ENCODE data around the gene ABCA5.

The ABCA5 gene

DNA sequence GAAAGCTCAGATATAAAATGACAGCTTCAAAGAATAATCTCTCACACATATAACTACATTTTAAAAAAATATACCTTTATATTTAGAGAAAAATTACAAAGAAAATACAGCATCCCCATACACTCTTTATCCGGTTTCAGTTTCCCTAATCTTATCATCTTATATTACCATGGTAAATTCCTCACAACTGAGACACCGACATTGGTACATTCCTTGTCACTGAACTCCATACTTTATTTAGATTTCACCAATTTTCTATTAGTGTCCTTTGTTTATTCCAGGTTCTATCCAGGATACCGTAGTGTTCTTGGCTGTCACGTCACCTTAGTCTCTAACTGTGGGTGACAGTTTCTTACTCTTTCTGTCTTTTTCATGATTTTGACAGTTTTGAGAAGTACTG lies 76.3 kb downstream of the ABCA5 start:
- TF ChIP-seq GATA3 (IDR thresholded peaks at IDR 0.05; ENCODE audit: low read depth, low read length) (no peak), GATA2 (IDR thresholded peaks at IDR 0.05; ENCODE audit: low read depth, low read length) (no peak)

DNA sequence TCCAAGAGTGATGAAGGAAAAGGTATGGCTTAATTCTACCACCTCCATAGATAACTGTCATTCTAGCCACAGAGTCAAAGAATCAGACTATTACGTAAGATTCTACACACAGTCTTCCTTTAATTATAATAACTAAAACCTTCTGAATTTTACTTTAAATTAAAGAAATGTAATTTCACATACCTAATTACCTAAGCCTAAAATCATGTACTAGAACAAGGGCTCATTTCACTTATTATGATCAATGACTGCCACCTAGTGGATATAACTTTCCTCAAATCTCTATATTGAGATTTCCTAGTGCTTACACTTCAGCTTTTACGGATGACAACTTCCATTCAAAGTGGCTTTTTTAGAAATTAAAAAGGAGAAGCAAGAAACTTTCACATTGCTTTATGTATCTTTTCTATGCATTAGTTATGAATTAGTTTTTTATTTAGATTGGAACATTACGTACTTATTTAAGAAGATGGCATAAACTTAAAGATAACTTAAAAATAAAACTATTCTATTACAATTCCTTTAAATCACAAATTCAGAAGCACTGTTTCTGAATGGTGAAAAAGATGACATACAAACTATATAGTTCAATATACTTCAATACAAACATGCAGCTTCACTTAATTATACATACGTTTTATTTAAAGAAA lies 80.1 kb downstream of the ABCA5 start:
- TF ChIP-seq GATA3 (IDR thresholded peaks at IDR 0.05; ENCODE audit: low read depth, low read length), result no peak
- TF ChIP-seq GATA2 (IDR thresholded peaks at IDR 0.05; ENCODE audit: low read depth, low read length), result no peak

GRCh38 chr17:69246202-69246601 lies 80.7 kb downstream of the ABCA5 start:
- no peak for TF ChIP-seq GATA2 (IDR thresholded peaks at IDR 0.05; ENCODE audit: low read depth, low read length)
- no peak for TF ChIP-seq GATA3 (IDR thresholded peaks at IDR 0.05; ENCODE audit: low read depth, low read length)

- TF ChIP-seq GATA3 (IDR thresholded peaks at IDR 0.05; ENCODE audit: low read depth, low read length), result no peak
- TF ChIP-seq GATA2 (IDR thresholded peaks at IDR 0.05; ENCODE audit: low read depth, low read length), result no peak
Observed at GRCh38 chr17:69245617-69246016, 81.3 kb downstream of the ABCA5 start.

- TF ChIP-seq GATA3 (IDR thresholded peaks at IDR 0.05; ENCODE audit: low read depth, low read length) (no peak), GATA2 (IDR thresholded peaks at IDR 0.05; ENCODE audit: low read depth, low read length) (no peak)
Observed at GRCh38 chr17:69239611-69240600, 87.0 kb downstream of the ABCA5 start.

DNA sequence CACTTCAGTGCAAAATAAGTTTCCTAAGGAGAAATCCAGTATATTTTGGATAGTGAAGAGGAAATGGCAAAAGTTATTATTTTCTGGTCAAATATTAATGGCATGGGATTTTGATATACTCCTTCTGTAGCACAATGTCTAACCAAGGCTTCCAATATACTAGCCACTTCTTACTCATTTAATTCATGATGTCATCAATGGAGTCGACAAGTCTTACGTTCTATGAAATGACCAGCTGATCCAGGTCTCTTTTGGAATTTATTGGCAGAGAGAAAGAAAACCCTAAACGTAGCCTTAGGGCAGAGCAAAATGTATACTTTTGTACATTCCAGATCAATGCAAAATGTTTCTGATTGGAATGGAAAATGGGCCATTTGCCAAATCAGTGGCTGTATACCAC lies 90.0 kb downstream of the ABCA5 start:
- no peak for TF ChIP-seq GATA3 (IDR thresholded peaks at IDR 0.05; ENCODE audit: low read depth, low read length)
- TF ChIP-seq GATA2 (IDR thresholded peaks at IDR 0.05; ENCODE audit: low read depth, low read length), result no peak

GRCh38 chr17:69236464-69236863 lies 90.5 kb downstream of the ABCA5 start:
- TF ChIP-seq GATA2 (IDR thresholded peaks at IDR 0.05; ENCODE audit: low read depth, low read length), result no peak
- TF ChIP-seq GATA3 (IDR thresholded peaks at IDR 0.05; ENCODE audit: low read depth, low read length), result no peak

- TF ChIP-seq GATA2 (IDR thresholded peaks at IDR 0.05; ENCODE audit: low read depth, low read length), result no peak
- no peak for TF ChIP-seq GATA3 (IDR thresholded peaks at IDR 0.05; ENCODE audit: low read depth, low read length)
Observed at GRCh38 chr17:69235338-69236058, 91.4 kb downstream of the ABCA5 start.

DNA sequence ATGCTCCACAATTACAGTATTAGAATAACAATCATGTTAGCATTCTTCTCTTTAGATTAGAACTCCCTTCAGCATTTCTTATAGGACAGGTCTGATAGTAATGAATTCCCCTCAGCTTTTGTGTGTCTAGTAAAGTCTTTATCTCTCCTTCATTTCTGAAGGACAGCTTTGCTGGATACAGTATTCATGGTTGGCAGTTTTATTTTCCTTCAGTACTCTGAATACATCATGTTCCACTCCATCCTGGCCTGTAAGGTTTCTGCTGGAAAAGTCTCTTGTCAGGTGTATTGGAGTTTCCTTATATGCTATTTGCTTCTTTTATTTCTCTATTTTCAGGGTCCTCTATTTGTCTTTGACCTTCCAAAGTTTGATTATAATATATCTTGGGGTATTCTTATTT lies 94.3 kb downstream of the ABCA5 start:
- TF ChIP-seq GATA3 (IDR thresholded peaks at IDR 0.05; ENCODE audit: low read depth, low read length) (no peak), GATA2 (IDR thresholded peaks at IDR 0.05; ENCODE audit: low read depth, low read length) (no peak)

- TF ChIP-seq GATA3 (IDR thresholded peaks at IDR 0.05; ENCODE audit: low read depth, low read length), result no peak
- TF ChIP-seq GATA2 (IDR thresholded peaks at IDR 0.05; ENCODE audit: low read depth, low read length), result no peak
Observed at GRCh38 chr17:69231521-69231920, 95.4 kb downstream of the ABCA5 start.

DNA sequence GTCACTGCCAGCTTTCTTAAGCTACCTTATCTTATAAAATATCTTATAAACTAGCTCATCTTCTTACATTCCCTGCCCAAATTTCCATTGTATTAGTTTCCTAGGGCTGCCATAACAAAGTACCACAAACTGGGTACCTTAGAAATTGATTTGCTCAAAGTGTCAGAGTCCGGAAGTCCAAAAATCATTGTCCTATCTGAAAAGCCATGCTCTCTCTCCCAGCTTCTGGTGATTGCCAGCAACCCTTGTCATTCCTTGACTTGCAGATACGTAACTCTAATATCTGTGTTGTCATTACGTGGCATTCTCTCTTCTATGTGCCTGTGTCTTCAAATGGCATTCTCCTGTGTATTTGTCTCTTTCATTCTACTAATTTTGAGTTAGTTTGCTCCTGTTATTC lies 96.0 kb downstream of the ABCA5 start:
- TF ChIP-seq GATA2 (IDR thresholded peaks at IDR 0.05; ENCODE audit: low read depth, low read length) (no peak), GATA3 (IDR thresholded peaks at IDR 0.05; ENCODE audit: low read depth, low read length) (no peak)

- TF ChIP-seq GATA3 (IDR thresholded peaks at IDR 0.05; ENCODE audit: low read depth, low read length), result no peak
- no peak for TF ChIP-seq GATA2 (IDR thresholded peaks at IDR 0.05; ENCODE audit: low read depth, low read length)
Observed at GRCh38 chr17:69228576-69228975, 98.4 kb downstream of the ABCA5 start, which contains the start of gene ABCA10. Gene ABCA10, minus strand, starts transcription at chr17:69228824. Its CDS starts 3,466 bp downstream, at chr17:69225358.

DNA sequence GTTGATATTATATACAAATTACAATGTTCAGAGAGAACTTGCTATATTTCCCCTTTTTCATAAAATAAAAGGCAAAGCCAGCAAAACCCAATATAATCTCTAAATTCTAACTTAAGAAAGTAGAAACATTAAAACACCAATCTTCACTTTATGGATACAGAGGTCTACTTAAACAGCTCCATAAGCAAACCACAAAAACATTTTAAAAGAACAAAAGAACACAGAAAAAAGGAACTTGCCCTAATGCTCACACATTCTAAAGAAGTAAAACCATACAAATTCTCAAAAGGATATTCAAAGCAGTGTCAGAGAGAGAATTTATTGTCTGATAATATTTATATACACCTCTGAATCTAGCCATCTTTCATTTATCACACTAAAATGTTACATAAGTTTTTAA lies 98.9 kb downstream of the ABCA5 start:
- TF ChIP-seq GATA3 (IDR thresholded peaks at IDR 0.05; ENCODE audit: low read depth, low read length) (no peak), GATA2 (IDR thresholded peaks at IDR 0.05; ENCODE audit: low read depth, low read length) (no peak)

DNA sequence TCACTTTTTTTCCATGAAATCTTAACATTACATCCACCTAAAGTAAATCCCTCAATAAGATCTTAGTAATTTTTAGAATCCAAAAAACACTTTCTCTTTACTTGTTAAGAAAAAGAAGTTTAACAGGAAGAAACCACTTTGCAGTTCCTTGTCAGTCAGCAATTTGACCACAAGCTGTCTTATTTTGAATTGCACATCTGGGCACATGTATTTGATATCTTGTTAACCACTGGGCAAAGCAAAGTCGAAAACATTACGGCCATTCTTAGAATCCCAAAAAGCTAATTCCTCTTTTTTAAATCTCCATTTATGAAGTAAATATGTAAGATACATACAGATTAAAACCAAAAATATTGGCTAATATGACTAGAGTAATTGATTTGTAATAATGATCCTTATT lies 99.4 kb downstream of the ABCA5 start:
- TF ChIP-seq GATA3 (IDR thresholded peaks at IDR 0.05; ENCODE audit: low read depth, low read length) (no peak), GATA2 (IDR thresholded peaks at IDR 0.05; ENCODE audit: low read depth, low read length) (no peak)
